Stimulated activated naive CD4-positive, alpha-beta T cell treated with Interleukin-2 at 50 U/mL for 16 hours (primary cell): Measurements from ENCODE around the gene VPS37C.
"Not testable (repeated sequence)": the region's sequence is repeated elsewhere in the genome, so short reads cannot be mapped to it uniquely, and the experiment has no call there.

Source experiments
- DNase-seq: peaks from one replicate; lab custom pipeline; 2025; lab: John Stamatoyannopoulos, UW

Gene VPS37C

DNA sequence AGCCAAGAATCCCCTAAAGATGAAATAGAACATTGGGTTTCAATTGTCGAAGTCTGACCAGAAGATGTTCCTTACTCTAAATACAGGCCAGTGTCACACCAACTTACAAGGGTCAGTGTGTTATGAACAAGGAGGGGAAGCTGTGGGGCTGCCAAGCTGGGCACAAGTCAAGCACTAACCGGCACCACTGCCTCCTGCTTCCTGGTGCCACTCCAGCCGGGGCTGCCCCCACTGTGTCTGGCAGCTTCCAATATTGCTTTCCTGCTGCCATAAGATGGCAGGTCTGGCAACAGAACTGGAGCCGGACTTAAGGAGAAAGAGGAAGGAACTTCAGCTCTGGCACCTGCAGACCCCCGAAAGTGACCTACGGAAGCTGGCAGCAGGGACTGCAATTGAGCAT, 13.7 kb upstream of the VPS37C start:
- DNase-seq: no peak

DNA sequence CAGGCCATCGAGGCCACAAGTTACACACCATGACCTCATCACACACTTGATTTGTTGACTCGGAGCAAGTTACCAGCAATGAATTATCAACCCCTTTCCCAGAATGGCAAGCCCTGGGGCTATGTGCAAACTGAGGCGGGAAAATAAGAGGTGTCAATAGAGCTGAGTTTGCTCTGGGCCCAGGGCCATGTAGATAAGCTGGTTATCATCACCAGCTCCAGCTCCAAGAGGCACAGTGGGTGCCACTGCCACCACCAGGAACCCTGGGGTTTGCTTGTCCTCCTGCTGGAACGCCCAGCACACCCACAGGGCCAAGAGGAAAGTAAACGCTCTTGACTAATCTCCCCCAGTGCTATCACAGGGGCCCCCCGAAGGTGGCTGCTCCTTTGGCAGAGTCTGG, 13.0 kb upstream of the VPS37C start:
- DNase-seq: no peak

DNA sequence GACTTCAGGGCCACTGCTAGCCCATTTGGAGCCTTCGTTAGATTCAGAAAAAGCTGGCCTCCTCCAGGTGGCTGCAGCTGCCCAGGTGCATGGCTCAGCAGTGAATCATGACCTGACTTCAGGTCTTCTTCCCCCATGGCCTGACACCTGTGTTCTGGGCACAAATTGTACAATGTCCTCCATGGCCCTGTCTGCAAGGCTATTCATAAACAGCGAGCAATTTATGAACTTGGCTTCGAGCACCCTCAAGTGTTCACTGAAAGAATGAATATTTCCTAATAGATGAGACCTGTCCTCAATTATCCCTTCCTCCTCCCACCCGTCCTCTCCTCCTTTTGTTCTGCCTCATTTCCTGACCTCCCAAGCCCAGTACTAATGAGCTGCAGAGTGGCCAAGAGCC, 12.2 kb upstream of the VPS37C start:
- no peak for DNase-seq

DNA sequence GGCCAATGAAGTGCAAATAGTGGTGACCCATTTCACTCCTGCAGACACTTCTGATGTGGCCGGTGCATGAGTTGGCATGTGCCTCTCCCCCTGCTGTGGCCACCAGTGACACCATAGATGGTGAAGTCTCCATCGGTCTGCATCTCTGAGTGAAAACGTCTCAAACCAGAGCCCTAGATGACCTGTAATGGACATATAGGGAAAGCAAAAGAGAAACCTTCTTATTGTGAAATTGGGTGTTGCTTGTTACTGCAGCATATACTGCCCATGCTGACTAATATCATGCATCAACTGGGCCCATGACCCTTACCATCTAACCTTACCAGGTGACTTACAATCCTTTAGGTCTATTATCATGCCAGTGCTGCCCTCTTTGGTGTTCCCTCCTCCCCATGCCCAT, 11.7 kb upstream of the VPS37C start:
- DNase-seq: no peak

DNA sequence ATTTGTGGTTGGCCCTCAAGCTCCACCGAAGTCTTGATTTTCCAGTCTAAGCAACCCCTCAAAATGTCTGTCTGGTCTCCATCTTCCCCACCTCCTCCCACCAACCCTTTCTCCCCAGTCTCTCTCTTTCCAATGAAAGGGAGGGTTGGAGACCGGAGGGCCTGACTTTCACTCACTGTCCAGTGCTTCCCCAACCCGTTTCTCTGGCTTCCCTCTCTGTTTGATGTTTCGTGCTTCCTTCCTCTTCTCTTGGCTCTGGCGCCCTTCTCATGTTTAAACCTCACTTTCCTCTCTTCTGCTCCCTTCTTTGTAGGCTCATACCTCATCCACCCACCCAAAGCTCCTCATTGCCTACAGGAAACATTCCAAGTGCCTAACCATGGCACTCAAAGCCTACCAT, 11.1 kb upstream of the VPS37C start:
- no peak for DNase-seq

DNA sequence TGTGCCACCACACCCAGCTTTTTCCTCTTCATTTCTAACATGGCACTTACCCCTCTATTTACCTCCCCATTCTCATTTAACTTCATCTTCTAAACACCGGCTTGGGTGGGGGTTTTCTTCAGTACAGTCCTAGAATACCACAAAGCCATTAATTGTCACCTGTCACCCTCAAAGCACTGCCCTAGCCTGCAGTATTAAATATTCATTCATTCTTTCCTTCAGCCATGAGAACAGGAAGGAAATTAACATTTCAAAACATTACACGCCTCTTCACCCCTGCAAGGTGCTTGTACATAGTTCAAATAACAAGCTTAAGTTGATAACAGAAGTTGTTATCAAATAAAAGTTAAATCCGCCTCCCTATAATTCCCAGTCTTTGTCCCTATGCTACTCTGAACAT, 10.7 kb upstream of the VPS37C start:
- DNase-seq: no peak

DNA sequence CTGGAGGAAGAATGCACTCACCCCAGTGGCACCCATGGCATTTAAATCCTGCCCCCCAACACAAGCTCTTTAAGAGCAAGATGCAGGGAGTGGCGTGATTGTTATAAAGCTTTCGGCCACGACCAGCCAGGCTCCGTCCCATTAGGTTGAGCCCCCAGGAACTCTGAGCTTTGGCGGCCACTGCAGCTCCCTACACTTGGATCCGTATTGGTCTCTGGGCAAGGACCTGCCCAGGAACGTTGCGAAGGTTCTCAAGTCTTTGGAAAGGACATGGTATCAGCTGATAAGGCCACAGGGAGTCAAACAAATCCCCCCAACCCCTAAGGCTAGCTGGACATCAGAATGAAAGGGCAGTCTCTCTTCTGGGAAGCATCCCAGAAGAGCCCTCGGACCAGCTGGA, 9.3 kb upstream of the VPS37C start:
- no peak for DNase-seq

DNA sequence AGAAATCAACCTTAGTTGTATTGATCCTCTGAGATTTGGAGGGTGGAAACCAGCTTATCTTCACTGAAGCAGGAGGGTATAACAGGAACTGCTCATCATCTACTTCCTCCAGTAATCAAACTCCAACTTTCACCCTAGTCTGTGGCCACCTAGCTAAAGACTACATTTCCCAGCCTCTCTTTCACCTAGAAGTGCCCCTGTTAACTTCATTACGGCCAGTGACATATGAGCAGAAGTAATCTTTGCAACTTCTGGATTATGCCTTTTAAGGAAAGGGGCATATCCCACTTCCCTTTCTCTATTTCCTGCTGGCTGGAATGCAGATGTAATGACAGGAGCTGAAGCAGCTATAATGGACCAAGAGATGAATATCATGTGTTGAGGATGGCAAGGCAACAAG, 7.6 kb upstream of the VPS37C start:
- DNase-seq: no peak

DNA sequence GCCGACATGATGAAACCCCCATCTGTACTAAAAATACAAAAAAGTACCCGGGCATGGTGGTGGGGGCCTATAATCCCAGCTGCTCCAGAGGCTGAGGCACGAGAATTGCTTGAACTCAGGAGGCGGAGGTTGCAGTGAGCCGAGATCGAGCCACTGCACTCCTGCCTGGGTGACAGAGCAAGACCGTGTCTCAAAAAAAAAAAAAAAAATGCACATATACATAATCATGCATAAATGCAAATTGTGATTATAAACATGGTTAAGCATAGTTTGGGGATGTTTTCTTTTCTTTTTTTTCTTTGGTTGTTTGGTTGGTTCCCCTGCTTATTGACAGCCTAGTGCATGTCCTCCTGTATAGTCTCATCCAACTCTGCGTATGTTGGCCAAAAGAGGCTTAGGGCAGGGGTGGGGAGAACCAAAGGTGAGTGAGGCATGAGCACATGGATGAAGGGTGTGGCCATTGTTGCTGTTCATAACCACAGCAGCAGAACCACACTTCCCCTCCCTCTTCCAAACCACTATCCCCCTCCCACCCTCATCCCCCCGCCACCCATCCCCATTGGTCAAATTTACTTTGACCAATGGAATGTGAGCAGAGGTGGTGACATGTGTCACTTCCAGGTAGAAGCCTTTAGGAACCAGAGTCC, 6.9 kb upstream of the VPS37C start:
- no peak for DNase-seq

DNA sequence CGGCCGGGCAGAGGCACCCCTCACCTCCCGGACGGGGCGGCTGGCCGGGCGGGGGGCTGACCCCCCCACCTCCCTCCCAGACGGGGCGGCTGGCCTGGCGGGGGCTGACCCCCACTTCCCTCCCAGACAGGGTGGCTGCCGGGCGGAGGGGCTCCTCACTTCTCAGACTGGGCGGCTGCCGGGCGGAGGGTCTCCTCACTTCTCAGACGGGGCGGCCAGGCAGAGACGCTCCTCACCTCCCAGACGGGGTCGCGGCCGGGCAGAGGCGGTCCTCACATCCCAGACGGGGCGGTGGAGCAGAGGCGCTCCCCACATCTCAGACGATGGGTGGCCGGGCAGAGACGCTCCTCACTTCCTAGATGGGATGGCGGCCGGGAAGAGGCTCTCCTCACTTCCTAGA, 5.1 kb upstream of the VPS37C start:
- not testable (repeated sequence) for DNase-seq

DNA sequence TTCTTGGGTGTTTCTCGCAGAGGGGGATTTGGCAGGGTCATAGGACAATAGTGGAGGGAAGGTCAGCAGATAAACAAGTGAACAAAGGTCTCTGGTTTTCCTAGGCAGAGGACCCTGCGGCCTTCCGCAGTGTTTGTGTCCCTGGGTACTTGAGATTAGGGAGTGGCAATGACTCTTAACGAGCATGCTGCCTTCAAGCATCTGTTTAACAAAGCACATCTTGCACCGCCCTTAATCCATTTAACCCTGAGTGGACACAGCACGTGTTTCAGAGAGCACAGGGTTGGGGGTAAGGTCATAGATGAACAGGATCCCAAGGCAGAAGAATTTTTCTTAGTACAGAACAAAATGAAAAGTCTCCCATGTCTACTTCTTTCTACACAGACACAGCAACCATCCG, 4.6 kb upstream of the VPS37C start:
- not testable (repeated sequence) for DNase-seq

DNA sequence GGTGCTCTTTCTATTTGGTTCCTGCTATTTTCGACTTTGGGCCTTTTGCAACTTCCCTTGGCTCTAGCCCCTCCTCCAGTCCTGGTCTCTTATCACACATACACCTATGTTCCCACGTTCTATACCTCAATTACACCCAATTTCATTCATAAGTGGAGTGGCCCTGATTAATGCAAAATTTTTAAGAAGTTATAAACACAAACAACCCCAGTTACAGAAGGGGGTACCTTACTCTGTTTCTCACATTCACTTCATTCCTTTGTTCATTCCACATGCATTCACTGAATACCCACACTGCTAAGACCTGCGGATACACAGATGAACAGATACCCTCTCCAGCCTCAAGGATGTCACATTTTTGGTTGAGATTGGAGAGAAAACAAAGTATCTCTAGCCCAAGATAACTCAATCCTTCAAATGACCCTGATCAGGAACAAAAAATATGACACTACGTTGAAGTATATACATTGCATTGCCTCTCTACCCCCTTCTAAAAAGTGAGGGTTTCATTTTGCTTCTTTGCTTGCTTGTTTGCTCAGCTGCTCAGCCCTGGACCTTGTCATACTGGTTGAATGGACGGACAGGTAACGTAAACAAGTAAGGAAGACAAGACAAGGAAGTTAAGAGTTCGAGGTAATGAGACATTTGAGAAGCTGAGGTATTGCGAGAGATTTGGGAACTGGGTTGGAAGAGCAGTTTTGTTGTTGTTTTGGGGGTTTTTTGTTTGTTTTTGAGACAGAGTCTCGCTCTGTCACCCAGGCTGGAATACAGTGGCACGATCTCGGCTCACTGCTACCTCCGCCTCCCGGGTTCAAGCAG, 3.6 kb upstream of the VPS37C start:
- DNase-seq: no peak

DNA sequence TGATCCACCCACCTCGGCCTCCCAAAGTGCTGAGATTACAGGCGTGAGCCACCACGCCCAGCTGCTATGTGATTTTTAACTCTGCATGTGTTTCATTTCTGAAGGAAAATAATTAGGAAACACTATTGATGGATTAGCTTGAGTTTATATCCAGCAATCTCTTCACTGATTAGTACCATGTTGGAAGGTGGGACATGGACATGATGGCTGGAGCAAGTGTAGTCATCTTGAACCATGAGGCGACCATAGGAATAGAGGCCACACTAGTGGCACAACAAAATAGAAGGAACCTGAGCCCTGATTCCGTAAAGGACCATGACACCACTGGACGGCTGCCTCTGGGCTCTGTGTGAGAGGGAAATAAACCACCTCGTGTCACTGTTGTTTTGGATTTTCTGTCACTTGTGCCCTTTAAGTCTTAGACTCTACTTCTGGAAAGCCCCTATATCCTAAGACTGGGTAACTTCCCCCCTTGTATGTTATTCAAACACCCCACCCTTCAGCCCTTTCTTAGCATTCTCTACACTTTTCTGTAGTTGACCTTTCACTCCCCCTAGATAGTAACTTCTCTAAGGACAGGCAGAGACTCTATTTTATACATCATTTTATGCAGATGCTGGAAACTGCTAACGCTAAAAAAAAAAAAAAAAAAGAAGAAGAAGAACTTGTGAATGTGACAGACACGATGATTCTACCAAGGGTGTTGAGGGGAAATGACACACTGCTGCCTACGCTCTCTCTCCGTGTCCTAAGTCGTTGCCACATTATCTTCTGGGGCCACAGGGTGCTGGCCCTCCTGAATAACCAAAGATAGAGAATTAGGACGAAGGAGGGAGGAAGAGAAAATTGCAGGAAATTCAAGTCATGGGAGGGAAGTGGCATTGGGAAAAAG, 2.7 kb upstream of the VPS37C start:
- DNase-seq: no peak

DNA sequence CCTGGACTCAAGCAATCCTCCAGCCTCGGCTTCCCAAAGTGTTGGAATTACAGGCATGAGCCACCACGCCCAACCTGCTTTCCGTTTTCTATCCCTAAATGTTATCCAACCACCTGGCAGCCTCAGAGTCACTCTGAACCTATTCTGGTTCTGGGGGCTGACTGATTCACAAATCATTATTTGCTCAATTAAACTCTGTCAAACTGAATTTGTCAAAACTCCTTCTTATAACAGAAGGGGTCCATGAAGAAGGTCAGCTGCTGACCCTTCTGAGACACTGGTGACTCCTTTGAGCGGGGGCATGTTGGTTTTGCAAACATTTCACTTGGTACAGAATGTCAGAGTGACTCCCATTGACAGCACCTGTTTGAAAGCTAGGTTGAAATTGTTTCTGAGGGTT, 1.8 kb upstream of the VPS37C start:
- no peak for DNase-seq

DNA sequence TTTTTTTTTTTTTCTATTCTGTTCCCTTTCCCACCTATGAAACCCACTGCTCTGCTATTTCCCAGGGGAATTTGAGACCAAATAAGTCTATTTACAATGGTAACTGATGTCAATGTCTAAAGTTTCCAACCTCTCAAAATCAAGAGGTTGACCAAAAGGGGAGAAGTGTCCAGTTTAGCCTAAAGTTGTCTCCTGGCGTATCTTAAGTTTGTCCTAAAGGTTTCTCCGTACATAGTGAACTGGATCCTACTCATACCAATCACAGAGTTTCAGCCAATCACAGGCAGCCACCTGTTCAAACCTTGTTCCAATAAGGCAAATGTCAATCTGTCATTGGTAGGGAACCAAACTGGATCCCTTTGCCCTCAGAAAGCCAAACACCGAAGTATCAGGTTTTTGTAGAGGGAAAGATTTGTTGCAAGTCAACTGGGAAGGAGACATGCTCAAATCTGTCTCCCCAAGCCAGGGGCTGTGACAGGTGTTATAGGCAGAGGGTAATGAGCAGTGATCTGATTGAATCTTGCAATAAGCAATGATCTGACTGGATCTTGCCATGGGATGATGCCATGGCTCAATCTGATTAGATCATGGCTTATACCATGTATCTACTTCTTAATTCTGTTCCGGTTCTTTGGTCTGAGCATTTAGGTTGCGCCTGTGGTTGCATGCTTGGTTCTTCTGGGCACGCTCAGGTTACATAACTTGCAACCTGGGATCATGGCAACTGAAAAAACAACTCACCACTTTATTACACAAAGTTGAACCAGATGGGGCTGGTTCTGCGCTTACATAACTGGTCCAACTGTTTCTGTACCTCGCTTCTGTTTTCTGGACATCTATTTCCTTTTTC, 1.1 kb upstream of the VPS37C start:
- no peak for DNase-seq

DNA sequence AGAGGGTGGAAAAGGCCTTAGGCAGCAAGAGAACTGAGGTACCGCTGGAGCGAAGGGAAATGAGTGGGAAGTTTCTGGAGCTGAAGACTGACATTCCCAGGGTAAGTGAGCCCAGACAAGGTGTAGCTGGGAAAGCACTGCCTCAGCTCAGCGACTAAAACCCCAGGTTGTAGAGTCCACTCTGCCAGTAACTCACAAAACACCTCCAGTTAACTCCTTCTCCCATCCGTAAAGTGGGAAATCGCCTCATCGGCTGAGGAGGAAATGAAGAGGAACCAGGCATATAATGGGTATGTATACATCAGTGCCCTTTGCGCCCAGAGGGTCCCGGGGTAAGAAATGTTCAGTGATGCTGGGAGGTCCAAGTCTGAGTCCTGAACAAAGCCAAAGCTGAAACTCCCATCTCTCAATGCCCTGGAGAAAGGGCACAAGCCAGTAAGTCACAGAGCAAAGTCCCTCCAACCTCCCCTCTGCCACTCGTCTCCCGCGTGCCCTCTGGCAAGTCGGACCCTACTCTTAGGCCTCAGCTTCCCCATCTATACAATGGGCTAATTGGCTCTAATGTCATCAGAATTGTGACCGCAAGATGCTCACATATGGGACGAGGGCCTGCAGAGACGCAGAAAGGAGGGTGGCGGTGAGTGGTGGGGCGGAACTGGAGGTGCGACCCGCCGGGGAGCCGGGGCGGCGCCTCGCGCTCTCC, 588 bp downstream of the VPS37C start:
- DNase-seq: no peak

DNA sequence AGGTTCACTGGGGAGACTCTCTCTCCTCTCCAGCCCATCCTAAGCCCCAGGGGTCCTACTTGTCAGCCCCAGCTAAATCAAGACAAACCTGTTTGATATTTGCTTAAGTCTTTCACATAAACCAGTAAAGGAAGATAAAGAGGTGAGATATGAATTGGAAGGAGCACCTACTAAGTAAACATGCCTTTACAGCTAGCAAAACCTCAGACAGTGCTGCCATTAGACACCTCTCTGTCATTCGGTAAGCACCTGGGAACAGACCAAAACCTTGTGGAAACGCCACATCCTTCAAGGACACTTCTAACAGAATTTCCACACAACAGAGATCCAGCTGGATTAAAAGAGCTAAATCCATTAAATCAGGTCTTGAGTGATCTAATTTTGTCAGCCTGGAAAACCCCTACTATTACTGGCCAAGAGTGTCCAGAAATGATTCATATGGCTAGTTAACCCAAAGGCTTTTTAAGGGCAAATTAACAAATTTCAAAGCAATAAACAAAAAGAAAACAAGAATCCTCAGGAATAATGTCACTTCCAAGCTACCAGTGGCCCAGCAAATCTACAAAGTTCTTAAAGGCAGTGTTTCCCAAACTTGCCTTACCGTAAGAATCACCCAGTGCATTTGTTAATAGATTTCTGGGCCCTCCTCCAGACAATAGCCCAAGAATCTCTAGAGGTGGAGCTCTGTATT, 2.4 kb downstream of the VPS37C start:
- no peak for DNase-seq

DNA sequence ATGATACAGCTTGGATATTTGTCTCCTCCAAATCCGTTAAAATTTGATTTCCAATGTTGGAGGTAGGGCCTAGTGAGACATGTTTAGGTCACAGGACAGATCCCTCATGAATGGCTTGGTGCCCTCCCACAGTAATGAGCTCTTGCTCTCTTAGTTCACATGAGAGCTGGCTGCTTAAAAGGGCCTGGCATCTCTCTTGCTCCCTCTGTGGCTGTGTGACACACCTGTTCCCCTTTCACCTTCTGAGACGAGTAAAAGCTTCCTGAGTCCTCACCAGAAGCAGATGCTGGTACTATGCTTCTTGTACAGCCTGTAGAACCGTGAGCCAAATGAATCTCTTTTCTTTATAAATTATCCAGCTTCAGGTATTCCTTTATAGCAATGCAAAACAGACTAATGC, 3.5 kb downstream of the VPS37C start:
- no peak for DNase-seq

DNA sequence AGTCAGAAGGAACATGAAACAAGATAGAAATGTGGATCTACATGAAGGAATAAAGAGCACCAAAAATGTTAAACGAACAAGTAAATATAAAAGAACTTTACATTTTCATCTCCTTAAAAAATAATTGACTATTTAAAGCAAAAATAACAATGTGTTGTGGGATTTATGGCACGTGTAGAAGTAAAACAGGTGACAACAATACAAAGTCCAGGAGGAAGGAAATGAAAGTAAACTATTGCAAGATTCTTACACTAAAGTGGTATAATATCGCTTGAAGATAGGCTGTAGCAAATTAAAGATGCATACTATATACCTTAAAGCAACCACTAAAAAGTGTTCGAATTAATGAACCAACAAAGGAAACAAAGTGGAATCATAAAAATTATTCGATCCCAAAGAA, 5.5 kb downstream of the VPS37C start:
- DNase-seq: no peak

DNA sequence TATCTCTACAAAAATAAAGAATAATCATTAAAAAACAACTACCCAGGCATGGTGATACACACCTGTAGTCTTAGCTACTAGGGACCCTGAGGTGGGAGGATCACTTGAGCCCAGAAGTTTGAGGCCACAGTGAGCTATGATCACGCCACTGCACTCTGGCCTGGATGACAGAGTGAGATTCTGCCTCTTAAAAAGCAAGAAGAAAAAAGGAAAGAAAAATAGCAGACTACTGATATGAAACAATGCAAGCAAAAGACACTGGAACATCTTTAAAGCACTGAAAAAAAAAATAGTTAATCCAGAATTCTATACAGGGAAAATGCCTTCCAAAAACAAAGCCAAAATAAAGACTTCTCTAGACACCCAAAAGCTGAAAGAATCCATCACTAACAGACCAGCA, 5.9 kb downstream of the VPS37C start:
- no peak for DNase-seq

DNA sequence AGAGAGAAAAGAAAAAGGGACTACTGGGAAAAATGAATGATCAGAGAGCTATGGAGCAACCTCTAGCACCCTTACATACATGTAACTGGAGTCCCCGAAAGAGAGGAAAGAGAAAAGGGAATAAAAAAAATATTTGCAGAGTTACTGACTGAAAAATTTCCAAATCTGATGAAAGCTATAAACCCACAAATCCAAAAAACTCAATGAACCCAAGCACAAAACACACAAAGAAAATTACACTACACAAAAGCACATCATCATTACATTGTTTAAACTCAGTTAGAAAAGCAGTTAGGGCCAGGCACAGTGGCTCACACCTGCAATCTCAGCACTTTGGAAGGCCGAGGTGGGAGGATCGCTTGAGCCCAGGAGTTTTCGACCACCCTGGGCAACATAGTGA, 6.7 kb downstream of the VPS37C start:
- DNase-seq: no peak
